Tibial nerve (tissue), 4 donors: ENCODE results near the gene AAK1.

Source experiments
- EP300 ChIP-seq, 2 donors: sonication (generic); formaldehyde crosslinking; IDR thresholded peaks; one replicate each; pipeline ENCODE4 v1.6.1; 2017; ENCODE audit warnings: antibody characterized with exemption in 2 of 2, mild to moderate bottlenecking in 1 of 2
- POLR2A ChIP-seq, 2 donors: fragments of 450-650 bp; IDR thresholded peaks; one replicate each; pipeline ENCODE4 v1.6.1; 2017; ENCODE audit warnings: antibody characterized with exemption in 2 of 2, mild to moderate bottlenecking in 2 of 2, moderate library complexity in 2 of 2
- TF ChIP-seq, protein P1 (sequence below), 5 experiments: fragments of 200-600 bp in 3 of 5; fragments of 450-650 bp in 2 of 5; sonication (generic) in 3 of 5; IDR thresholded peaks; one replicate each; pipeline ENCODE4 v1.5.1; 2016 to 2019; ENCODE audit warnings: antibody characterized with exemption in 5 of 5, mild to moderate bottlenecking in 3 of 5, moderate library complexity in 2 of 5

DNA sequence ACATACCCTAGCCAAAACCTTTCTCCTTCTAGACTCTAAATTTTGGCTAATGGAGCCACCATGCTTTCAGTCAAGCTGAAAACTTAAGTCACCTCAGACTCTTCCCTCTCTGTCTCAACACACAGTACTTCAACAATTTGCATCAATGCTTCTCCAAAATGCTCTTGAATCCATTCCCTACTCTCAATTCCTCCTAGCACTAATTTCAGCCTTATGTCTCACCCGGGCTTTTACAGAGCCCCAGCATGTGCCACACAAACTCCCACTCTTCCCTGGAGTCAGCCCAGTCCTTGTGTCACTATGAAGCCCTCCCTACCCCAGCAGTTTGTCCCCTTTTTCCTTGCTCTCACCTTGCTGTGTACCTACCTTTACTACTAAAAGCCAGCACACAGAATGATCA is 38.7 kb downstream of the AAK1 start:
- TF ChIP-seq, protein P1, sequence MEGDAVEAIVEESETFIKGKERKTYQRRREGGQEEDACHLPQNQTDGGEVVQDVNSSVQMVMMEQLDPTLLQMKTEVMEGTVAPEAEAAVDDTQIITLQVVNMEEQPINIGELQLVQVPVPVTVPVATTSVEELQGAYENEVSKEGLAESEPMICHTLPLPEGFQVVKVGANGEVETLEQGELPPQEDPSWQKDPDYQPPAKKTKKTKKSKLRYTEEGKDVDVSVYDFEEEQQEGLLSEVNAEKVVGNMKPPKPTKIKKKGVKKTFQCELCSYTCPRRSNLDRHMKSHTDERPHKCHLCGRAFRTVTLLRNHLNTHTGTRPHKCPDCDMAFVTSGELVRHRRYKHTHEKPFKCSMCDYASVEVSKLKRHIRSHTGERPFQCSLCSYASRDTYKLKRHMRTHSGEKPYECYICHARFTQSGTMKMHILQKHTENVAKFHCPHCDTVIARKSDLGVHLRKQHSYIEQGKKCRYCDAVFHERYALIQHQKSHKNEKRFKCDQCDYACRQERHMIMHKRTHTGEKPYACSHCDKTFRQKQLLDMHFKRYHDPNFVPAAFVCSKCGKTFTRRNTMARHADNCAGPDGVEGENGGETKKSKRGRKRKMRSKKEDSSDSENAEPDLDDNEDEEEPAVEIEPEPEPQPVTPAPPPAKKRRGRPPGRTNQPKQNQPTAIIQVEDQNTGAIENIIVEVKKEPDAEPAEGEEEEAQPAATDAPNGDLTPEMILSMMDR (IDR thresholded peaks at IDR 0.05): no peak
- TF ChIP-seq POLR2A (IDR thresholded peaks at IDR 0.05) (no peak), EP300 (IDR thresholded peaks at IDR 0.05) (no peak)
